ENCODE measurements around the gene PAPPA.

The PAPPA gene

DNA sequence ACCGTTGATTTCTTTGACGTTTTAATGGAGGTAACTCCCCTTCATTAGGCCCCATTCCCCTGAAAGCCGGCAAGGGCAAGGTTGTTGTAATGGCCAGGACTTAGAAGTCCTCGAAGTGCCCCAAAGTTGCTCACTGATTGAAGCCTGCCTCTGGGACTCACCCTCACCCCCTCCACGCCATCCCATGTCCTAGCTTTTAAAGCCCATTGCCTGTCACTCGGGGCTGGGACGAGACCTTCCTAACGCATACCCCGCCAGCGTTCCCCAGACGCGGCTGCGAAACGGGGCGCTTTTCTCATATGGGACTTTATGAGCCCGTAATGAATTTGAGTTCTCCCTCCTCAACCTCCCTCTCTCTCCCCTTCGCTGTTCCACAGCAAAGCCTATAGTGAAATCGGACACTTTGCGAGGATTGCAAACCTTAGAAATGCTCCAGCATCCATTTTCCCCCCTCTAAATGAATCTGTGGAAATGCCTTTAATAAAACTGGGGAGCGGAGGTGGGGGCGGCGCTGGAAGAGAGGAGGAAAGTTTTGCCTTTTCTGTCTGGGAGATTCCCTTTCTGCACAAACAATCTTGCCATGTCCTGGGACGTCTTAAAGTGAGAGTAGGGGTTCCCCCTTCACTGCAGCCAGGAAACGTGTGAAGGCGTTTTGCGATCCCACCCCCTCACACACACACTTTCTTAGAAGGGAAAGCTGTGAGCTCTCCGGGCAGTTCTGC lies 1.5 kb downstream of the PAPPA start:
- Histone ChIP-seq H3K36me3 (ENCODE audit: insufficient read depth, low read length) (no peaks in the 10 kb centered on the region), H3K4me1 (ENCODE audit: insufficient read depth, low read length, poor library complexity, severe bottlenecking) (no peaks in the 10 kb centered on the region), H3K4me2 (ENCODE audit: low read depth, low read length, poor library complexity, severe bottlenecking) (no peak overlapping the region), H3K9me3 (ENCODE audit: insufficient read depth, low read depth, low read length) (no peaks in the 10 kb centered on the region), H2AFZ (ENCODE audit: low read length) (no peak overlapping the region), H3K9me2 (replicated peaks; ENCODE audit: low read depth, low read length) (no peaks in the 10 kb centered on the region), H4K20me1 (ENCODE audit: insufficient read depth, low read length, poor library complexity, severe bottlenecking) (no peaks in the 10 kb centered on the region), H3K4me3 (ENCODE audit: low read length, poor library complexity, severe bottlenecking) (no peak overlapping the region), H3K9ac (ENCODE audit: low read depth, low read length, poor library complexity, severe bottlenecking) (no peak overlapping the region), H3K79me2 (ENCODE audit: insufficient read depth, low read length) (no peaks in the 10 kb centered on the region), H3K27me3 (ENCODE audit: insufficient read depth, low read length, poor library complexity, severe bottlenecking) (no peaks in the 10 kb centered on the region), H3F3A (ENCODE audit: low read depth) (no peaks in the 10 kb centered on the region)
- TF ChIP-seq, protein P1, sequence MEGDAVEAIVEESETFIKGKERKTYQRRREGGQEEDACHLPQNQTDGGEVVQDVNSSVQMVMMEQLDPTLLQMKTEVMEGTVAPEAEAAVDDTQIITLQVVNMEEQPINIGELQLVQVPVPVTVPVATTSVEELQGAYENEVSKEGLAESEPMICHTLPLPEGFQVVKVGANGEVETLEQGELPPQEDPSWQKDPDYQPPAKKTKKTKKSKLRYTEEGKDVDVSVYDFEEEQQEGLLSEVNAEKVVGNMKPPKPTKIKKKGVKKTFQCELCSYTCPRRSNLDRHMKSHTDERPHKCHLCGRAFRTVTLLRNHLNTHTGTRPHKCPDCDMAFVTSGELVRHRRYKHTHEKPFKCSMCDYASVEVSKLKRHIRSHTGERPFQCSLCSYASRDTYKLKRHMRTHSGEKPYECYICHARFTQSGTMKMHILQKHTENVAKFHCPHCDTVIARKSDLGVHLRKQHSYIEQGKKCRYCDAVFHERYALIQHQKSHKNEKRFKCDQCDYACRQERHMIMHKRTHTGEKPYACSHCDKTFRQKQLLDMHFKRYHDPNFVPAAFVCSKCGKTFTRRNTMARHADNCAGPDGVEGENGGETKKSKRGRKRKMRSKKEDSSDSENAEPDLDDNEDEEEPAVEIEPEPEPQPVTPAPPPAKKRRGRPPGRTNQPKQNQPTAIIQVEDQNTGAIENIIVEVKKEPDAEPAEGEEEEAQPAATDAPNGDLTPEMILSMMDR (conservative IDR thresholded peaks at IDR 0.05; ENCODE audit: low read length) = no peak
- TF ChIP-seq EZH2phosphoT487 (IDR thresholded peaks at IDR 0.05; ENCODE audit: borderline replicate concordance) = no peak

DNA sequence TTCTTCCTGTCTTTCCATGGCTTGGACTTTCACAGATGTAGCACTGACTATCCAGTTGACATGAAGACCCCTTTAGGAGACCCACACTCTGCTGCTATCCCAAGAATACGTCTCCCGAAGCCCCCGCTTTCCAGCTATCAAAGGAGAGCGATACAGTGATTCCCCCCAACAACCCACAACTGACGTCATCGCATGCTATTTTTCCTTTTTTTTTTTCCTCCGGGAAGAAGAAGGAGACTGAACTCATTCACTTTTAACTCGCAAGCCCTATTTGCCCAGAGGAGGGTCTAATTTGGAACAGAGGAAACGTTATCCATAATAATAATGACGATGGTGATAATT lies 2.1 kb downstream of the PAPPA start:
- Histone ChIP-seq H3K4me2 (ENCODE audit: low read depth, low read length, poor library complexity, severe bottlenecking) (no peak overlapping the region), H3K4me3 (ENCODE audit: low read length, poor library complexity, severe bottlenecking) (no peak overlapping the region), H3K9ac (ENCODE audit: low read depth, low read length, poor library complexity, severe bottlenecking) (no peak overlapping the region), H3K9me2 (replicated peaks; ENCODE audit: low read depth, low read length) (no peaks in the 10 kb centered on the region), H4K20me1 (ENCODE audit: insufficient read depth, low read length, poor library complexity, severe bottlenecking) (no peaks in the 10 kb centered on the region), H2AFZ (ENCODE audit: low read length) (no peak overlapping the region), H3K36me3 (ENCODE audit: insufficient read depth, low read length) (no peaks in the 10 kb centered on the region), H3K4me1 (ENCODE audit: insufficient read depth, low read length, poor library complexity, severe bottlenecking) (no peaks in the 10 kb centered on the region), H3K79me2 (ENCODE audit: insufficient read depth, low read length) (no peaks in the 10 kb centered on the region), H3F3A (ENCODE audit: low read depth) (no peaks in the 10 kb centered on the region), H3K27me3 (ENCODE audit: insufficient read depth, low read length, poor library complexity, severe bottlenecking) (no peaks in the 10 kb centered on the region), H3K9me3 (ENCODE audit: insufficient read depth, low read depth, low read length) (no peaks in the 10 kb centered on the region)
- TF ChIP-seq, protein P1 (conservative IDR thresholded peaks at IDR 0.05; ENCODE audit: low read length) = no peak
- no peak for TF ChIP-seq EZH2phosphoT487 (IDR thresholded peaks at IDR 0.05; ENCODE audit: borderline replicate concordance)

DNA sequence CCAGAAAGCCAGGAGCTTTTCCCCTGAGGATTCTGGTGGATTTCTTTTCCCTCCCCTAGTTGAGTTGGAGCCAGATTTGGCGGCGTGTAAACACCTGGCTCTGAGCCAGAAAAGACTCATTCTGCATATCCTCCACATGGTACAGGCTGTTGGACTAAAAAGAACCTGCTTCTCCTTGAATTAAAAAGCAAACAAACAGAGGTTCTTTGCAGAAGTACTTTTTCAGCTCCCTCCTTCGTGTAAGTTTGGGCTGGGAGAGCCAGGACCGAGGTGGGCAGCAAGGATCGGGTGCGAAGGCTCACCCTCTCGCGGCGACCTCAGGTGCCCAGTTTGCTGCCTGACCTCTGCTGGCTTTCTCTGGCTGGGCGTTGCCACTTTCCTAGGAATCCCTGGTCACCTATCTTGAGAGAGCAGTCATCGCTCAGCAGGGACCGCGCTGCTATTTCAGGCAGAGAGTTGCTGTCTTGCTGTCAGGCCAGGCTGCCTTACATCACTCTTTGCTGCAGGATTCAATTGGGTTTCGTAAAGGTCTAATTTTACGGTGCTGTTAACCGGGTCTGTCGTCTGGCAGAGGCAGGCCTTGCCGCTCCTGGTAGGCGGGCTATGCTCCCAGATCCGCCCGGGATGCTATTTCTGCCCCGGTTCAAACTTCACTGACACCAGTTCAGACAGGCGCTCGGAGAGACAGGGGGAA lies 3.2 kb downstream of the PAPPA start:
- no peak for TF ChIP-seq EZH2phosphoT487 (IDR thresholded peaks at IDR 0.05; ENCODE audit: borderline replicate concordance)
- TF ChIP-seq, protein P1 (conservative IDR thresholded peaks at IDR 0.05; ENCODE audit: low read length) = no peak
- Histone ChIP-seq H3K9me3 (ENCODE audit: insufficient read depth, low read depth, low read length) (no peaks in the 10 kb centered on the region), H2AFZ (ENCODE audit: low read length) (no peak overlapping the region), H3K36me3 (ENCODE audit: insufficient read depth, low read length) (no peaks in the 10 kb centered on the region), H3K9me2 (replicated peaks; ENCODE audit: low read depth, low read length) (no peaks in the 10 kb centered on the region), H3K9ac (ENCODE audit: low read depth, low read length, poor library complexity, severe bottlenecking) (no peak overlapping the region), H3F3A (ENCODE audit: low read depth) (no peaks in the 10 kb centered on the region), H4K20me1 (ENCODE audit: insufficient read depth, low read length, poor library complexity, severe bottlenecking) (no peaks in the 10 kb centered on the region), H3K4me3 (ENCODE audit: low read length, poor library complexity, severe bottlenecking) (no peak overlapping the region), H3K4me1 (ENCODE audit: insufficient read depth, low read length, poor library complexity, severe bottlenecking) (no peaks in the 10 kb centered on the region), H3K4me2 (ENCODE audit: low read depth, low read length, poor library complexity, severe bottlenecking) (no peak overlapping the region), H3K27me3 (ENCODE audit: insufficient read depth, low read length, poor library complexity, severe bottlenecking) (no peaks in the 10 kb centered on the region), H3K79me2 (ENCODE audit: insufficient read depth, low read length) (no peaks in the 10 kb centered on the region)
